SK-MEL-5 (cell line): ENCODE measurements around the gene OXCT1. TPM values are rescaled to one million over a fixed set of nuclear protein-coding genes. Genes with fewer than 3 reads are reported as not detected.

Source experiments
- DNase-seq: peaks from one replicate; pipeline ENCODE4 v3.0.0-alpha.2; 2016; ENCODE audit warnings: low read depth, low spot score
- in situ Hi-C: cut with HindIII; loops from 2 replicates; pipeline ENCODE4 v1.10.0; 2016; ENCODE audit warnings: low sequenced_read_pairs, high pct_unique_total_duplicates, low pct_unique_long_range_greater_than_20kb
- total RNA-seq: library from RNA; depleted of rRNA; stranded (reverse); fragments of >200 nt; shearing (Covaris generic); gene quantifications from 2 replicates; pipeline ENCODE4 v1.2.3, GENCODE V29; 2014

OXCT1 gene
- total RNA-seq, 1 experiment from 2014 or later = 46.5 TPM

- no peak for DNase-seq
- in situ Hi-C loops = no loop called here
Measured at GRCh38 chr5:41809128-41809527, 61.1 kb downstream of the OXCT1 start.

DNA sequence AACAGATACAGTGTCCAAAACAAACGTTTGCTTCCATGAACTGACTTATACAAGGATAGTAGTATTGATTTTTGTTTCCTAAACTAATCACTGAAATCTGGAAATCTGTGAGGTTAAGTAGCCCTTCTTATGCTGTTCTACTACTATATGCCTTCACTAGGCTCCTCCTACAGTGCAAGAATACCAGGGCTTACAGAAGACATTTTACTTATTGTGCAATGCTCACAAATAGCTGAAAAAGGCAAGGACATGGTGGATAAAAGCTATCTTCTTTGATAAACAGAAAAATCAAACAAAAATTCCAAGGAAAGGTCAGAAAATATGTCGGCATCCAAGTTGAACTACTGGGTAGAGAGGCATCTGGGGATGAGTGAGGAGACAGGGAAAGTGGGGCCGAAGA is 61.9 kb downstream of the OXCT1 start:
- in situ Hi-C loops = no loop called here
- no peak for DNase-seq

GRCh38 chr5:41797662-41798061 is 72.6 kb downstream of the OXCT1 start:
- in situ Hi-C loops = no loop called here
- DNase-seq = no peak

DNA sequence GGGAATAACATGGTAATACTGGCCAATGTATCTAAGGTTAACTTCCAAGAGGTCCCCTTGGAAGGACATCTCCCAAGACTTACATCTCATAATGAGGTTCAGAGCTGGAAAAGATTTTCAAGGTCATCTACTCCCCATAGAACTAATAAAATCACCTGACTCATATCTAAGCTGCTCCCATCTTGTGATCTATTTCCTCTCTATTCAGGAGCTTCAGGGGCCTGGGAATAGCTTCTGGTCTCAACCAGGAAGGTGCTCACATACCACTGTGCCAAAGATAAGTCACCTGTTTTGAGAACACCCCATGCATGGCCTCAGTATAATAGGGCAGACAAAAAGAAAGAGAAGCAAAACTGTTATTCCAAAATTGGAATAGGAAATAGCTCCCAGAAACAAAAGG is 74.2 kb downstream of the OXCT1 start:
- in situ Hi-C loops = no loop called here
- no peak for DNase-seq

DNA sequence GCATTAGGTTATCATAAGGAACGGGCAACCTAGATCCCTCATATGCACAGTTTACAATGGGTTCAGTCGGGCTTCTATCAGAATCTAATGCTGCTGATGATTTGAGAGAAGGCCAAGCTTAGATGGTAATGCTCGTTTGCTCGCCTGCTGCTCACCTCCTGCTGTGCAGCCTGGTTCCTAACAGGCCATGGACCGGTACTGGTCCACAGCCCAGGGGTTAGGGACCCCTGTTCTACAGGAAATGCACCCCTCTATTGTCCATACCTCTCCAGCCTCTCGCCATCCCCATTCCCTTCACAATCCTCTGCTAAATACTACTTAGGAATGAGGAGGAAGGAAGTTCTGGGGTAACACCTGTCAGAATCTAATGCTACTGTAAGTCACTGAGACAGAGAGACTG is 75.1 kb downstream of the OXCT1 start:
- in situ Hi-C loops = no loop called here
- DNase-seq = no peak

GRCh38 chr5:41794471-41794870 is 75.8 kb downstream of the OXCT1 start:
- DNase-seq = peak; percentile 20
- in situ Hi-C loops = no loop called here

- DNase-seq = peak; percentile 61
- in situ Hi-C loops = no loop called here
Measured at GRCh38 chr5:41793141-41793770, 77.0 kb downstream of the OXCT1 start.

- no peak for DNase-seq
- in situ Hi-C loops = no loop called here
Measured at GRCh38 chr5:41790038-41790776, 80.0 kb downstream of the OXCT1 start.

- no peak for DNase-seq
- in situ Hi-C loops = no loop called here
Measured at GRCh38 chr5:41789434-41789833, 80.8 kb downstream of the OXCT1 start.

- in situ Hi-C loops = no loop called here
- DNase-seq = no peak
Measured at GRCh38 chr5:41788941-41789368, 81.3 kb downstream of the OXCT1 start.

DNA sequence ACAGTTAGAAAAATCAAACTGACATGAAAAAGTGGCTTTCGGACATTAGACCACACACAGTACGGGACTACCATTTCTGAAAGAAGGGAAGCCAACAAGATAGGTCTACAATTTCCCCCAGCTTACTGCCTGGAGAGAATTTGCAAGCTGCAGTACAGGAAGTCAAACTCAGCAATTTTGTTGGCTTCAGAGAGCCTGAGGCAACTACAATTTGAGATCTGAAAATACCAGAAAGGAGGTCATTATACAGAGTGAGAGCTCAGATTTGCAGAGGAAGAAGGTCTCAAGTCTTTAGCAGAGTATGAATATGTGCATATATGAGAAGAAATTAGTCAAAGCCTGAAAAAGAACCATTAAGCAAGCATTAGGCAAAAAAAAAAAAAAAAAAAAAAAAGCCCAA is 83.0 kb downstream of the OXCT1 start:
- in situ Hi-C loops = no loop called here
- DNase-seq = peak; percentile 53

GRCh38 chr5:41785061-41785460 is 85.2 kb downstream of the OXCT1 start:
- no peak for DNase-seq
- in situ Hi-C loops = no loop called here

GRCh38 chr5:41778410-41778809 is 91.8 kb downstream of the OXCT1 start:
- in situ Hi-C loops = no loop called here
- no peak for DNase-seq

DNA sequence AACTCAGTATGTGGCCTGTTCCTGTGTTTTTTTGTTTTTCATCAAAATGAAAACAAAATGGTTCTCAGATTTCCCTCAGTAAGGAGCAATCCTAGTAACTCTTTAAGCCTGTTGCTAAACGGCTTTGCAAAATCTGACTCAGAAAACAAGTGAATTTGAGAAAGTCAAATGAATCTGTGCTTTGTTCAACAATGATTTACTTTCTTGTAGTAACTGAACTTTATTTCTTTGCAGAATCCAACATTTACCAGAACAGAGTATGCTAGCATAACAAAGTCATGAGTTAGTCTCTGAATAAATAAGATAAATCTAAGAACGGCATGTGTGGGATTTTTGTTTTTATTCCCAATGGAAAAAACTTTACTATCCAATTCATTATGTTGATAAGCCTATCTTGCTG is 93.8 kb downstream of the OXCT1 start:
- DNase-seq = no peak
- in situ Hi-C loops = no loop called here

DNA sequence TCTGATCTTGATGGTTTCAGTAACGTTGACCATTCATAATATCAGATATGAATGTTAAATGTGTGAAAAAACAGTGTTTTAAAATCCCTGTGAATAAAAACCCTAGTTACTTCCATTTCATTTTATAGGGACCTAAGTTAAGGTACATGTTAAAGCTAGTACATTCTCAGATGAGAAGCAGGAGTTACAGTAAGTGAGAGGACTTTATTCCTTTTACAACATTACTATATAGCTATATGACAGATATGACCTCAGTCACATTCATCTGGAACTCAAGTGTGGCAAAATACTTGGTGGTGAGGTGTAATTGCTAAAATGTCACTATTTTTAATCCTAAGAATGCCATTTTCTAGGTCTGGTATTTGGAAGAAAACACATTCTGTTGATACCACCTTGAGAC is 96.4 kb downstream of the OXCT1 start:
- no peak for DNase-seq
- in situ Hi-C loops = no loop called here

- in situ Hi-C loops = no loop called here
- no peak for DNase-seq
Measured at GRCh38 chr5:41772785-41773442, 97.3 kb downstream of the OXCT1 start.

DNA sequence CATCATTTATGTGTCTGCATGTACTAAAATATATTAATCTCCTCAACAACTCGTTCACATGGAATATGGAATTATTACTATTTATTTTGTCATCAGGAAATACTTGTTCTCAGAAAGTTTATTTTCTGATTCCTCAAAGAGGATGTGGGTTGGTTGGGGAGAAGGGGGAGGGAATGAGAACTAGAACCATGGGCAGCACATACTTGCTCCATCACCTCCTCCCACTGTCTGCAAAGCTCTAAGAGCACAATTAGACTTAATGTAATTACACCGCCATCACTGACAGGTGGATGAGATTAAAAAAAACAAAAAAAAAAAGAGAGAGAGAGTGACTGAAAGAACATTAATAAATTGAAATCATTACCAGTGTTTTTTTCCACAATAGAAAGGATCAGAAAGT is 98.2 kb downstream of the OXCT1 start:
- in situ Hi-C loops = no loop called here
- DNase-seq = no peak

GRCh38 chr5:41770799-41771198 is 99.4 kb downstream of the OXCT1 start:
- in situ Hi-C loops = no loop called here
- DNase-seq = no peak

GRCh38 chr5:41768692-41769091 is 101.5 kb downstream of the OXCT1 start:
- in situ Hi-C loops = no loop called here
- DNase-seq = no peak
